Measurements from ENCODE around the gene EPB42.
A peak's percentile ranks its signal among the peaks of the same experiment; 100 is the strongest.

Gene EPB42

GRCh38 chr15:43225201-43225949 is 4.6 kb upstream of the EPB42 start:
- Histone ChIP-seq H3K4me1 (ENCODE audit: control extremely low read depth in 1 of 4, control insufficient read depth in 4 of 4, insufficient read depth in 4 of 4, low read length in 3 of 4) (peaks cover 0 to 17% (median 4%) of the 10 kb centered on the region in 4 experiments), H3K36me3 (ENCODE audit: control insufficient read depth in 4 of 4, insufficient read depth in 4 of 4, low read length in 3 of 4) (no peaks in the 10 kb centered on the region), H3K27ac (ENCODE audit: insufficient read depth in 1 of 2, low read depth in 1 of 2, low read length in 2 of 2, poor library complexity in 1 of 2, severe bottlenecking in 2 of 2) (no peak overlapping the region), H3K4me3 (ENCODE audit: control insufficient read depth in 1 of 7, extremely low read depth in 1 of 7, insufficient read depth in 4 of 7, low read depth in 2 of 7, low read length in 6 of 7) (no peak overlapping the region), H3K9me3 (ENCODE audit: control extremely low read depth in 1 of 5, control insufficient read depth in 4 of 5, insufficient read depth in 2 of 5, low read depth in 1 of 5, low read length in 4 of 5) (no peaks in the 10 kb centered on the region), H3K27me3 (replicated peaks in 2 of 5; ENCODE audit: control insufficient read depth in 4 of 5, insufficient read depth in 5 of 5, low read length in 4 of 5) (peaks cover 0 to 2% (median 0%) of the 10 kb centered on the region in 5 experiments)
- CTCF ChIA-PET = interaction anchor here (0.6 to 7.7 kb wide), 23 partner anchors 9 to 1446 kb away, joined by 3 to 201 read pairs (median 9); partner anchors contain the start of genes CCNDBP1 and TGM5
- POLR2A ChIA-PET = interaction anchor here (0.5 to 1.4 kb wide), 5 partner anchors 16 to 534 kb away, joined by 3 to 8 read pairs (median 3); no protein-coding TSS in a partner anchor
- DNase-seq = peak; percentile 77 to 88 (median 81)
- WGBS (ENCODE audit: insufficient coverage) = 54% methylated on average over 15 of the region's 16 CpGs

GRCh38 chr15:43221422-43221821 is 604 bp upstream of the EPB42 start:
- Histone ChIP-seq H3K4me1 (ENCODE audit: control extremely low read depth in 1 of 4, control insufficient read depth in 4 of 4, insufficient read depth in 4 of 4, low read length in 3 of 4) (peaks cover 0 to 15% (median 3%) of the 10 kb centered on the region in 4 experiments), H3K9me3 (ENCODE audit: control extremely low read depth in 1 of 5, control insufficient read depth in 4 of 5, insufficient read depth in 2 of 5, low read depth in 1 of 5, low read length in 4 of 5) (no peaks in the 10 kb centered on the region), H3K36me3 (ENCODE audit: control insufficient read depth in 4 of 4, insufficient read depth in 4 of 4, low read length in 3 of 4) (no peaks in the 10 kb centered on the region), H3K27ac (ENCODE audit: insufficient read depth in 1 of 2, low read depth in 1 of 2, low read length in 2 of 2, poor library complexity in 1 of 2, severe bottlenecking in 2 of 2) (peak overlapping the region in 1 of 2 experiments; percentile 25), H3K27me3 (replicated peaks in 2 of 5; ENCODE audit: control insufficient read depth in 4 of 5, insufficient read depth in 5 of 5, low read length in 4 of 5) (no peaks in the 10 kb centered on the region), H3K4me3 (ENCODE audit: control insufficient read depth in 1 of 7, extremely low read depth in 1 of 7, insufficient read depth in 4 of 7, low read depth in 2 of 7, low read length in 6 of 7) (no peak overlapping the region)
- CTCF ChIA-PET = interaction anchor here (1.2 to 2.1 kb wide), 3 partner anchors 17 to 65 kb away, joined by 3 to 8 read pairs (median 7); no protein-coding TSS in a partner anchor
- DNase-seq = peak in 2 of 3 donors; percentile 19 to 34
- WGBS (ENCODE audit: insufficient coverage) = no CpG with 5 or more reads among the region's 1 CpG
- POLR2A ChIA-PET = no interaction called here

- WGBS (ENCODE audit: insufficient coverage) = 91% methylated on average over 10 of the region's 16 CpGs
- Histone ChIP-seq H3K4me1 (ENCODE audit: control extremely low read depth in 1 of 4, control insufficient read depth in 4 of 4, insufficient read depth in 4 of 4, low read length in 3 of 4) (peaks cover 0 to 11% (median 2%) of the 10 kb centered on the region in 4 experiments), H3K4me3 (ENCODE audit: control insufficient read depth in 1 of 7, extremely low read depth in 1 of 7, insufficient read depth in 4 of 7, low read depth in 2 of 7, low read length in 6 of 7) (no peak overlapping the region), H3K9me3 (ENCODE audit: control extremely low read depth in 1 of 5, control insufficient read depth in 4 of 5, insufficient read depth in 2 of 5, low read depth in 1 of 5, low read length in 4 of 5) (no peaks in the 10 kb centered on the region), H3K27ac (ENCODE audit: insufficient read depth in 1 of 2, low read depth in 1 of 2, low read length in 2 of 2, poor library complexity in 1 of 2, severe bottlenecking in 2 of 2) (no peak overlapping the region), H3K27me3 (replicated peaks in 2 of 5; ENCODE audit: control insufficient read depth in 4 of 5, insufficient read depth in 5 of 5, low read length in 4 of 5) (no peaks in the 10 kb centered on the region), H3K36me3 (ENCODE audit: control insufficient read depth in 4 of 4, insufficient read depth in 4 of 4, low read length in 3 of 4) (no peaks in the 10 kb centered on the region)
- DNase-seq = no peak
- POLR2A ChIA-PET = interaction anchor here (0.6 to 1.6 kb wide), 2 partner anchors 12 to 48 kb away, joined by 4 to 6 read pairs; no protein-coding TSS in a partner anchor
- CTCF ChIA-PET = interaction anchor here (0.7 to 2.0 kb wide), 9 partner anchors 8 to 66 kb away, joined by 3 to 8 read pairs (median 3); no protein-coding TSS in a partner anchor
Measured at GRCh38 chr15:43219929-43220928, 589 bp downstream of the EPB42 start.

GRCh38 chr15:43218908-43219706 is 1.7 kb downstream of the EPB42 start:
- DNase-seq = peak; percentile 33 to 75 (median 68)
- 52% methylated on average over 6 of the region's 13 CpGs for WGBS (ENCODE audit: insufficient coverage)
- CTCF ChIA-PET = interaction anchor here (0.7 to 2.0 kb wide), 8 partner anchors 8 to 57 kb away, joined by 3 to 6 read pairs (median 4); no protein-coding TSS in a partner anchor

GRCh38 chr15:43215961-43216360 is 4.9 kb downstream of the EPB42 start:
- CTCF ChIA-PET = interaction anchor here (1.1 to 2.3 kb wide), 6 partner anchors 9 to 70 kb away, joined by 4 to 18 read pairs (median 6); no protein-coding TSS in a partner anchor
- POLR2A ChIA-PET = no interaction called here
- 100% methylated on average over 5 of the region's 7 CpGs for WGBS (ENCODE audit: insufficient coverage)
- H3K27me3 ChIP-seq (replicated peaks in 2 of 5; ENCODE audit: control insufficient read depth in 4 of 5, insufficient read depth in 5 of 5, low read length in 4 of 5) = no peaks in the 10 kb centered on the region
- no peaks in the 10 kb centered on the region for H3K36me3 ChIP-seq (ENCODE audit: control insufficient read depth in 4 of 4, insufficient read depth in 4 of 4, low read length in 3 of 4)
- no peak overlapping the region for H3K4me3 ChIP-seq (ENCODE audit: control insufficient read depth in 1 of 7, extremely low read depth in 1 of 7, insufficient read depth in 4 of 7, low read depth in 2 of 7, low read length in 6 of 7)
- no peak overlapping the region for H3K27ac ChIP-seq (ENCODE audit: insufficient read depth in 1 of 2, low read depth in 1 of 2, low read length in 2 of 2, poor library complexity in 1 of 2, severe bottlenecking in 2 of 2)
- DNase-seq = peak in 1 of 3 donors; percentile 21
- H3K4me1 ChIP-seq (ENCODE audit: control extremely low read depth in 1 of 4, control insufficient read depth in 4 of 4, insufficient read depth in 4 of 4, low read length in 3 of 4) = peaks cover 0 to 5% (median 2%) of the 10 kb centered on the region in 4 experiments
- H3K9me3 ChIP-seq (ENCODE audit: control extremely low read depth in 1 of 5, control insufficient read depth in 4 of 5, insufficient read depth in 2 of 5, low read depth in 1 of 5, low read length in 4 of 5) = no peaks in the 10 kb centered on the region

More at GRCh38 chr15:43218908-43219706, 1.7 kb downstream of the EPB42 start:
- POLR2A ChIA-PET = interaction anchor here (1.6 kb wide), 1 partner anchor 11 kb away, joined by 4 read pairs; no protein-coding TSS in a partner anchor
- H3K27ac ChIP-seq (ENCODE audit: insufficient read depth in 1 of 2, low read depth in 1 of 2, low read length in 2 of 2, poor library complexity in 1 of 2, severe bottlenecking in 2 of 2) = no peak overlapping the region
- no peaks in the 10 kb centered on the region for H3K36me3 ChIP-seq (ENCODE audit: control insufficient read depth in 4 of 4, insufficient read depth in 4 of 4, low read length in 3 of 4)
- no peaks in the 10 kb centered on the region for H3K9me3 ChIP-seq (ENCODE audit: control extremely low read depth in 1 of 5, control insufficient read depth in 4 of 5, insufficient read depth in 2 of 5, low read depth in 1 of 5, low read length in 4 of 5)
- no peaks in the 10 kb centered on the region for H3K27me3 ChIP-seq (replicated peaks in 2 of 5; ENCODE audit: control insufficient read depth in 4 of 5, insufficient read depth in 5 of 5, low read length in 4 of 5)
- H3K4me3 ChIP-seq (ENCODE audit: control insufficient read depth in 1 of 7, extremely low read depth in 1 of 7, insufficient read depth in 4 of 7, low read depth in 2 of 7, low read length in 6 of 7) = no peak overlapping the region
- H3K4me1 ChIP-seq (ENCODE audit: control extremely low read depth in 1 of 4, control insufficient read depth in 4 of 4, insufficient read depth in 4 of 4, low read length in 3 of 4) = peaks cover 0 to 10% (median 2%) of the 10 kb centered on the region in 4 experiments

Data from common myeloid progenitor, CD34-positive (primary cell).